Fibroblast of lung (primary cell): ENCODE results near the gene ZBTB43. TPM values are rescaled to one million over a fixed set of nuclear protein-coding genes. Genes with fewer than 3 reads are reported as not detected.

ENCODE experiments used
- DNase-seq, 2 donors: peaks; one replicate each; pipeline versions ENCODE4 v3.0.0 to v3.0.0-alpha.2; 2010; ENCODE audit warnings: low read depth in 2 of 2
- H2AFZ ChIP-seq: 2 replicates; pipeline ENCODE4 v1.5.1; 2012; ENCODE audit warnings: low read length, control low read depth, inconsistent platforms
- H3K27ac ChIP-seq: 2 replicates; pipeline ENCODE4 v1.5.1; 2011; ENCODE audit warnings: low read length, control low read depth; ENCODE audit not compliant: insufficient read depth
- H3K27me3 ChIP-seq: 2 replicates; pipeline ENCODE4 v1.5.1; 2011; ENCODE audit warnings: mild to moderate bottlenecking, low read length; ENCODE audit not compliant: control insufficient read depth, insufficient read depth
- H3K36me3 ChIP-seq: 2 replicates; pipeline ENCODE4 v1.5.1; 2011; ENCODE audit warnings: low read length; ENCODE audit not compliant: control insufficient read depth, insufficient read depth
- H3K4me1 ChIP-seq: 2 replicates; pipeline ENCODE4 v1.5.1; 2011; ENCODE audit warnings: low read length; ENCODE audit not compliant: control insufficient read depth, insufficient read depth; ENCODE audit errors: extremely low read depth
- H3K4me2 ChIP-seq: 2 replicates; pipeline ENCODE4 v1.5.1; 2011; ENCODE audit warnings: low read length, control low read depth; ENCODE audit not compliant: insufficient read depth; ENCODE audit errors: extremely low read depth
- H3K4me3 ChIP-seq, 4 experiments: fragments of 200-600 bp in 1 of 4; sonication (generic) in 1 of 4; replicated peaks in 1 of 4; 2 replicates each; pipeline ENCODE4 v1.5.1; 2011 to 2016; ENCODE audit warnings: low read length in 4 of 4, low read depth in 3 of 4, mild to moderate bottlenecking in 3 of 4, control low read depth in 2 of 4, inconsistent platforms in 1 of 4, mixed read lengths in 1 of 4; ENCODE audit not compliant: insufficient read depth in 1 of 4; ENCODE audit errors: control extremely low read depth in 1 of 4
- H3K79me2 ChIP-seq: 2 replicates; pipeline ENCODE4 v1.5.1; 2012; ENCODE audit warnings: mild to moderate bottlenecking, low read length, inconsistent platforms; ENCODE audit not compliant: control insufficient read depth, insufficient read depth
- H3K9ac ChIP-seq: 2 replicates; pipeline ENCODE4 v1.5.1; 2011; ENCODE audit warnings: mild to moderate bottlenecking, low read length, control low read depth; ENCODE audit not compliant: insufficient read depth
- H3K9me3 ChIP-seq: 2 replicates; pipeline ENCODE4 v1.5.1; 2012; ENCODE audit warnings: low read depth, low read length; ENCODE audit not compliant: control insufficient read depth, insufficient read depth
- H4K20me1 ChIP-seq: 2 replicates; pipeline ENCODE4 v1.5.1; 2011; ENCODE audit warnings: low read length; ENCODE audit not compliant: control insufficient read depth, insufficient read depth; ENCODE audit errors: extremely low read depth
- EZH2 ChIP-seq: IDR thresholded peaks from 2 replicates; pipeline ENCODE4 v1.5.1; 2012; ENCODE audit warnings: low read length, control low read depth, mild to moderate bottlenecking; ENCODE audit errors: missing control alignments
- polyA plus RNA-seq, 2 donors: library from polyadenylated mRNA; depleted of rRNA in 1 of 2; stranded (reverse) in 1 of 2; unstranded in 1 of 2; fragments of >200 nt; gene quantifications; 2 replicates each; pipeline ENCODE4 v1.2.1, GENCODE V29; 2011 to 2012; ENCODE audit warnings: missing spikeins in 1 of 2
- total RNA-seq: library from RNA; depleted of rRNA; stranded (reverse); fragments of >200 nt; gene quantifications from 2 replicates; pipeline ENCODE4 v1.2.1, GENCODE V29; 2014
- TF ChIP-seq, protein P1 (sequence below), 2 donors: IDR thresholded peaks in 1 of 2; conservative IDR thresholded peaks in 1 of 2; 1 replicate in 1 of 2; 2 replicates in 1 of 2; pipeline ENCODE4 v1.5.1; 2011 to 2012; ENCODE audit warnings: low read length in 2 of 2, control low read depth in 1 of 2, inconsistent platforms in 1 of 2, low read depth in 1 of 2, mild to moderate bottlenecking in 1 of 2

Gene ZBTB43
- total and polyA plus RNA-seq, 2 donors (not counting 1 experiment from before 2014, with no cell fraction given): 6.8 to 12.6 TPM

DNA sequence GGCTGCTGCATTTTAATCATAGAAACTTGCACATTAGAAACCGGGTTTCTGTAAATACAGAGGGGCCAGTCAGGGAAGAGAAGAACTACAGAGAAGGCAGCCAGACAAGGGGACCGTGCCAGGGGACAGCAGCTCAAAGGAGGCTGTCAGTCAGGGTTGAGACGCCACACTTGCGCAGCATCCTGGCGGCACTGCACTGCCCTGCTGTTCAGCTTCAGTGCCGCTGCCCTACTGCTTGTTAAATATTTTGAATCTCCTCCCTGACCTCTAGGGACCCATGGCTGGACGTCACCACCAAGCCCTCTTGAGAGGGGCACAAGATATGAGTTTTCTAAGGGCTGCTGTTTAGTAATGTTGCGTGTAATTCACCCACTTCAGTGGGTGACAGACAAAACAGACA lies 43.6 kb upstream of the ZBTB43 start:
- no peaks in the 10 kb centered on the region for H3K79me2 ChIP-seq
- no peaks in the 10 kb centered on the region for H3K27me3 ChIP-seq
- no peak overlapping the region for H3K9ac ChIP-seq
- no peak overlapping the region for H2AFZ ChIP-seq
- no peaks in the 10 kb centered on the region for H3K4me1 ChIP-seq
- H4K20me1 ChIP-seq: no peaks in the 10 kb centered on the region
- no peaks in the 10 kb centered on the region for H3K9me3 ChIP-seq
- H3K36me3 ChIP-seq: no peaks in the 10 kb centered on the region
- no peak for TF ChIP-seq EZH2
- TF ChIP-seq, protein P1, sequence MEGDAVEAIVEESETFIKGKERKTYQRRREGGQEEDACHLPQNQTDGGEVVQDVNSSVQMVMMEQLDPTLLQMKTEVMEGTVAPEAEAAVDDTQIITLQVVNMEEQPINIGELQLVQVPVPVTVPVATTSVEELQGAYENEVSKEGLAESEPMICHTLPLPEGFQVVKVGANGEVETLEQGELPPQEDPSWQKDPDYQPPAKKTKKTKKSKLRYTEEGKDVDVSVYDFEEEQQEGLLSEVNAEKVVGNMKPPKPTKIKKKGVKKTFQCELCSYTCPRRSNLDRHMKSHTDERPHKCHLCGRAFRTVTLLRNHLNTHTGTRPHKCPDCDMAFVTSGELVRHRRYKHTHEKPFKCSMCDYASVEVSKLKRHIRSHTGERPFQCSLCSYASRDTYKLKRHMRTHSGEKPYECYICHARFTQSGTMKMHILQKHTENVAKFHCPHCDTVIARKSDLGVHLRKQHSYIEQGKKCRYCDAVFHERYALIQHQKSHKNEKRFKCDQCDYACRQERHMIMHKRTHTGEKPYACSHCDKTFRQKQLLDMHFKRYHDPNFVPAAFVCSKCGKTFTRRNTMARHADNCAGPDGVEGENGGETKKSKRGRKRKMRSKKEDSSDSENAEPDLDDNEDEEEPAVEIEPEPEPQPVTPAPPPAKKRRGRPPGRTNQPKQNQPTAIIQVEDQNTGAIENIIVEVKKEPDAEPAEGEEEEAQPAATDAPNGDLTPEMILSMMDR (conservative IDR thresholded peaks at IDR 0.05 in 1 of 2, IDR thresholded peaks at IDR 0.05 in 1 of 2; ENCODE audit: low read depth in 1 of 2, low read length in 2 of 2): no peak
- no peak overlapping the region for H3K4me2 ChIP-seq
- H3K27ac ChIP-seq: no peak overlapping the region
- H3K4me3 ChIP-seq: no peak overlapping the region
- DNase-seq: no peak

DNA sequence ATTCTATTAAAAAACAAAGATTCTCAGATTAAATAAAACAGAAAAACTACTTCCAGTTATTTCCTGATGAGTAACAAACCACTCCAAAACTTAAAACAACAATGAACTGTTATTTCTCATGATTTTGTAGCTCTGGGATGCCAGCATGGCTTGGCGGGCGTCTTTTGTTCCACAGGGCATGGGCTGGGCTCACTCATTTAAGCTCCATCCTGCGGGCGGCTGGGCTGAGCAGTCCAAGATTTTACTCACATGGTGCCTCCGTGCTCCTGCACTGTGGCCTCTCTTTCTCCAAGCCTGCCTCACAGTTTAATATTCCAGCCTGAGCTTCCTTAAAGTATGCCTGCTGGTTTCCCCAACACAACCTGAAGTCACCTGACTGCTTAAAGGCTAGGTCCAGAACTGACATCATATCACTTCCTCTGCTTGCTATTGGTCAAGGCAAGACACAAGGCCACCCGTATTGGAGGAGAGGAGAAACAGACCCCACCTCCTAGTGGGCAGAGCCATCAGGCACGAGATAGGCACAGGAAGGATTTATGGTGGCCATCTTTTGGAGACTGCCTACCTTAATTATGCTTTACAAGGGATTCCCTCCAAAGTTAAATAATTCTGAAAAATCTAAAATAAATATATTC lies 41.6 kb upstream of the ZBTB43 start:
- Histone ChIP-seq H3K4me2 (no peak overlapping the region), H3K79me2 (no peaks in the 10 kb centered on the region), H3K4me1 (no peaks in the 10 kb centered on the region), H2AFZ (no peak overlapping the region), H3K9ac (no peak overlapping the region), H4K20me1 (no peaks in the 10 kb centered on the region), H3K9me3 (no peaks in the 10 kb centered on the region), H3K36me3 (no peaks in the 10 kb centered on the region), H3K27ac (no peak overlapping the region), H3K4me3 (no peak overlapping the region), H3K27me3 (no peaks in the 10 kb centered on the region)
- TF ChIP-seq EZH2: no peak
- TF ChIP-seq, protein P1 (conservative IDR thresholded peaks at IDR 0.05 in 1 of 2, IDR thresholded peaks at IDR 0.05 in 1 of 2; ENCODE audit: low read depth in 1 of 2, low read length in 2 of 2): no peak
- peak in 1 of 2 donors; percentile 52 for DNase-seq

DNA sequence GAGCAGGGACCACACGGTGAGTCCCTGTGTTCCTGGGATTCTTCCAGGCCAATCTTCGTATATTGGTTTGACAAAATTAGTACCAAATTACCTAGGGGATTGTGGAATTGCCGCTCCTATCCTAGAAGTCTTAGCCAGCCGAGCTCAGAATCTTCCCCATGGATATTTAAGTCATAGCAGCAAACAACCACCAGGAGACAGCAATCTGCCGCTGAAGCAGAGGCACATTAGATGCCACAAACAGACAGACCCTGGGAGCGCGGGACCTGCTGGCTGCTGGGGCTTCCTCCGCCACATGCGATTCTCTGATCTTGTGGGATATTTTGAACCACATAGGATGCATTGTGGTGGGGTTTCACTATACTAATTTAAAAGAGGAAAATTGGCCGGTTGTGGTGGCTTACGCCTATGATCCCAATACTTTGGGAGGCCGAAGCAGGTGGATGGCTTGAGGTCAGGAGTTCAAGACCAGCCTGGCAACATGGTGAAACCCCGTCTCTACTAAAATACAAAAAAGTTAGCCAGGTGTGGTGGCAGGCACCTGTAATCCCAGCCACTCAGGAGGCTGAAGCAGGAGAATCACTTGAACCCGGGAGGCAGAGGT lies 31.7 kb upstream of the ZBTB43 start:
- no peak overlapping the region for H3K4me2 ChIP-seq
- no peaks in the 10 kb centered on the region for H3K9me3 ChIP-seq
- no peaks in the 10 kb centered on the region for H3K79me2 ChIP-seq
- H3K9ac ChIP-seq: no peak overlapping the region
- no peak overlapping the region for H3K4me3 ChIP-seq
- no peak for DNase-seq
- no peaks in the 10 kb centered on the region for H3K36me3 ChIP-seq
- no peaks in the 10 kb centered on the region for H3K4me1 ChIP-seq
- H3K27me3 ChIP-seq: no peaks in the 10 kb centered on the region
- no peak overlapping the region for H2AFZ ChIP-seq
- no peak overlapping the region for H3K27ac ChIP-seq
- TF ChIP-seq EZH2: no peak
- TF ChIP-seq, protein P1 (conservative IDR thresholded peaks at IDR 0.05 in 1 of 2, IDR thresholded peaks at IDR 0.05 in 1 of 2; ENCODE audit: low read depth in 1 of 2, low read length in 2 of 2): peak; percentile 50 to 54
- no peaks in the 10 kb centered on the region for H4K20me1 ChIP-seq
